Keratinocyte (primary cell): ENCODE results near the gene FLYWCH2. TPM values are rescaled to one million over a fixed set of nuclear protein-coding genes. Genes with fewer than 3 reads are reported as not detected.

ENCODE experiments used
- DNase-seq: peaks from one replicate; pipeline ENCODE4 v3.0.0-alpha.2; 2011; ENCODE audit warnings: low read depth, missing footprints, low spot score
- FAIRE-seq: peaks from 2 replicates; lab custom pipeline; 2011; peaks lifted over from hg19 to GRCh38; lab: Jason Lieb, UNC
- H2AFZ ChIP-seq: 2 replicates; pipeline ENCODE4 v1.6.0; 2012; ENCODE audit warnings: low read length, control low read depth, inconsistent platforms; ENCODE audit not compliant: control insufficient read depth
- H3K27ac ChIP-seq: 2 replicates; pipeline ENCODE4 v1.5.1; 2011; ENCODE audit warnings: low read length; ENCODE audit not compliant: control insufficient read depth, insufficient read depth
- H3K27me3 ChIP-seq: 3 replicates; pipeline ENCODE4 v1.6.0; 2011; ENCODE audit warnings: low read length; ENCODE audit not compliant: control insufficient read depth, insufficient read depth; ENCODE audit errors: extremely low read depth
- H3K36me3 ChIP-seq, 2 experiments: 2 replicates in 1 of 2; 3 replicates in 1 of 2; pipeline ENCODE4 v1.5.1; 2011; ENCODE audit warnings: low read length in 2 of 2, mild to moderate bottlenecking in 1 of 2; ENCODE audit not compliant: control insufficient read depth in 2 of 2, insufficient read depth in 2 of 2; ENCODE audit errors: extremely low read depth in 1 of 2
- H3K4me1 ChIP-seq: 3 replicates; pipeline ENCODE4 v1.5.1; 2011; ENCODE audit warnings: low read length; ENCODE audit not compliant: control insufficient read depth, insufficient read depth; ENCODE audit errors: extremely low read depth
- H3K4me2 ChIP-seq: 3 replicates; pipeline ENCODE4 v1.6.0; 2011; ENCODE audit warnings: low read depth, low read length; ENCODE audit not compliant: control insufficient read depth, insufficient read depth; ENCODE audit errors: extremely low read depth
- H3K4me3 ChIP-seq, 3 experiments: fragments of 200-600 bp in 1 of 3; sonication (generic) in 1 of 3; 2 replicates in 2 of 3; 3 replicates in 1 of 3; pipeline ENCODE4 v1.5.1; 2011 to 2016; ENCODE audit warnings: low read length in 3 of 3, mild to moderate bottlenecking in 3 of 3, control low read depth in 2 of 3, inconsistent platforms in 1 of 3, low read depth in 1 of 3, mixed read lengths in 1 of 3, mixed run types in 1 of 3, moderate library complexity in 1 of 3; ENCODE audit not compliant: control insufficient read depth in 2 of 3, insufficient read depth in 2 of 3; ENCODE audit errors: extremely low read depth in 1 of 3
- H3K79me2 ChIP-seq: 2 replicates; pipeline ENCODE4 v1.6.0; 2012; ENCODE audit warnings: low read length; ENCODE audit not compliant: control insufficient read depth, insufficient read depth
- H3K9ac ChIP-seq: 3 replicates; pipeline ENCODE4 v1.6.0; 2011; ENCODE audit warnings: low read length; ENCODE audit not compliant: control insufficient read depth, insufficient read depth; ENCODE audit errors: extremely low read depth
- H3K9me1 ChIP-seq: 3 replicates; pipeline ENCODE4 v1.6.0; 2011; ENCODE audit warnings: low read length; ENCODE audit not compliant: control insufficient read depth, insufficient read depth; ENCODE audit errors: extremely low read depth
- H3K9me3 ChIP-seq: 2 replicates; pipeline ENCODE4 v1.5.1; 2012; ENCODE audit warnings: low read depth, low read length; ENCODE audit not compliant: control insufficient read depth
- H4K20me1 ChIP-seq: 3 replicates; pipeline ENCODE4 v1.6.0; 2011; ENCODE audit warnings: low read length; ENCODE audit not compliant: control insufficient read depth, insufficient read depth; ENCODE audit errors: extremely low read depth
- CTCF ChIP-seq, 3 experiments: IDR thresholded peaks in 1 of 3; conservative IDR thresholded peaks in 1 of 3; optimal IDR thresholded peaks in 1 of 3; 2 replicates in 2 of 3; 3 replicates in 1 of 3; pipeline versions ENCODE3 to v1.5.1; 2011; ENCODE audit warnings: low read length in 3 of 3, mild to moderate bottlenecking in 3 of 3, moderate library complexity in 2 of 3, control low read depth in 1 of 3, inconsistent platforms in 1 of 3; ENCODE audit not compliant: insufficient read depth in 2 of 3; ENCODE audit errors: extremely low read depth in 1 of 3
- EZH2 ChIP-seq: IDR thresholded peaks from one replicate; pipeline ENCODE4 v1.6.1; 2012; ENCODE audit warnings: inconsistent platforms, mild to moderate bottlenecking, low read length, moderate library complexity
- dilution Hi-C: fragments of 300-500 bp; cut with MboI; formaldehyde crosslinking; loops from one replicate; pipeline ENCODE4 v1.7.0; 2020; ENCODE audit warnings: low sequenced_read_pairs; ENCODE audit not compliant: extremely low pct_ligation_motif_present
- polyA plus RNA-seq, 5 experiments: library from polyadenylated mRNA; depleted of rRNA in 3 of 5; stranded (reverse) in 3 of 5; stranded (forward) in 1 of 5; unstranded in 1 of 5; fragments of >200 nt; gene quantifications; 1 replicate in 1 of 5; 2 replicates in 3 of 5; 3 replicates in 1 of 5; pipeline versions ENCODE4 v1.2.1 to v1.2.3, GENCODE V29; 2011 to 2012; ENCODE audit warnings: missing spikeins in 2 of 5, low read depth in 1 of 5, low replicate concordance in 1 of 5

FLYWCH2 gene
- polyA plus RNA-seq, 1 donor (not counting 4 experiments of a cell fraction or from before 2014, with no cell fraction given) = 10.1 TPM

GRCh38 chr16:2839650-2840450, 43.2 kb upstream of the FLYWCH2 start:
- no peak for FAIRE-seq
- Histone ChIP-seq H3K9ac (no peak overlapping the region), H3K36me3 (no peaks in the 10 kb centered on the region), H3K4me1 (peaks cover 26% of the 10 kb centered on the region), H3K27me3 (no peaks in the 10 kb centered on the region), H4K20me1 (no peaks in the 10 kb centered on the region), H3K9me1 (no peaks in the 10 kb centered on the region), H3K9me3 (no peaks in the 10 kb centered on the region), H3K27ac (no peak overlapping the region), H3K4me2 (no peak overlapping the region), H3K4me3 (no peak overlapping the region), H2AFZ (no peak overlapping the region), H3K79me2 (no peaks in the 10 kb centered on the region)
- no peak for DNase-seq
- dilution Hi-C loops = no loop called here
- TF ChIP-seq CTCF (optimal IDR thresholded peaks at IDR 0.05 in 1 of 3, IDR thresholded peaks at IDR 0.05 in 1 of 3, conservative IDR thresholded peaks at IDR 0.05 in 1 of 3; ENCODE audit: extremely low read depth in 1 of 3, insufficient read depth in 2 of 3, low read length in 3 of 3) (no peak), EZH2 (no peak)

- dilution Hi-C loops = no loop called here
- FAIRE-seq (no peak), DNase-seq (no peak)
- no peak overlapping the region for H3K27ac ChIP-seq
- H3K9me1 ChIP-seq = no peaks in the 10 kb centered on the region
- no peaks in the 10 kb centered on the region for H4K20me1 ChIP-seq
- H3K79me2 ChIP-seq = no peaks in the 10 kb centered on the region
- no peak for TF ChIP-seq EZH2
- TF ChIP-seq CTCF (optimal IDR thresholded peaks at IDR 0.05 in 1 of 3, IDR thresholded peaks at IDR 0.05 in 1 of 3, conservative IDR thresholded peaks at IDR 0.05 in 1 of 3; ENCODE audit: extremely low read depth in 1 of 3, insufficient read depth in 2 of 3, low read length in 3 of 3) = no peak
- H3K4me2 ChIP-seq = no peak overlapping the region
- no peak overlapping the region for H2AFZ ChIP-seq
- H3K4me1 ChIP-seq = peaks cover 19% of the 10 kb centered on the region
- H3K4me3 ChIP-seq = no peak overlapping the region
- H3K36me3 ChIP-seq = no peaks in the 10 kb centered on the region
- no peak overlapping the region for H3K9ac ChIP-seq
- no peaks in the 10 kb centered on the region for H3K9me3 ChIP-seq
- H3K27me3 ChIP-seq = no peaks in the 10 kb centered on the region
Measured at GRCh38 chr16:2840914-2841313, 42.1 kb upstream of the FLYWCH2 start.
